IPS-18c (cell line): Measurements from ENCODE around the gene SLC23A2.

ENCODE experiments used
- H3K4me3 ChIP-seq: 2 replicates; pipeline ENCODE4 v1.7.0; 2013; ENCODE audit warnings: low read depth, mild to moderate bottlenecking, low read length, moderate library complexity; ENCODE audit not compliant: insufficient read depth
- H3K9me3 ChIP-seq: one replicate; pipeline ENCODE4 v1.6.1; 2013; ENCODE audit warnings: mild to moderate bottlenecking, low read length, moderate library complexity; ENCODE audit not compliant: control insufficient read depth, insufficient read depth

The SLC23A2 gene

DNA sequence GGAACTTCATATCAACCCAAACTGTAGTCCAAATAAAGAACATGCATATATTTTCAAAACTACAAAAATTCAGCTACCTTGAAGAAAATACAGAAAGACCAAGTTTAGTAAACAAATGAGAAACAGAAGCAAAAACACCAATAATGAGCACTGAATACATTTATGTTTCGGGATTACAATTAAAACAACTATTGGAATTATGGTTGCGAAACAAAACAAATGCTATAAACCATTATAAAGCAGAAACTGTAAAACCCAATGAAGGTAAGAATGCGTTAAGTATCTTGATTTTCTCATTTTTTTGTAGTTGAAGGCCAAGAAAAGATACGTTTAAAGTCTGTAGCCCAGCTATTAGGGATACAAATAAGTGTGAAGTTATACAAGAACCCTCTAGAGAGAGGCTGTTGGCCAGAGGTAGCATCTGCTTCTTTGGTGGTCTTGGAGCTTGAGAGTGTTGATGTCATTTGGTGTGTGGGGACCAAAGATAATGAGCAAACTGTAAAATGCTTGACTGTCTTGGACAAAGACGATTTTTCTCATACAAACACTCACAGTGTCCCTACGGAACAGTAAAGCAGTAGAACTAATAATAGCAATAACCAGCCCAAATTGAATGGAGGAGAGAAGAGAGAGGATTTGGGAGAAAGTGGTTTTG is 168.1 kb downstream of the SLC23A2 start:
- Histone ChIP-seq H3K9me3 (no peaks in the 10 kb centered on the region), H3K4me3 (no peak overlapping the region)

- no peak overlapping the region for H3K4me3 ChIP-seq
- H3K9me3 ChIP-seq, result no peaks in the 10 kb centered on the region
These were observed 168.8 kb downstream of the SLC23A2 start for GRCh38 chr20:4832469-4832868.

DNA sequence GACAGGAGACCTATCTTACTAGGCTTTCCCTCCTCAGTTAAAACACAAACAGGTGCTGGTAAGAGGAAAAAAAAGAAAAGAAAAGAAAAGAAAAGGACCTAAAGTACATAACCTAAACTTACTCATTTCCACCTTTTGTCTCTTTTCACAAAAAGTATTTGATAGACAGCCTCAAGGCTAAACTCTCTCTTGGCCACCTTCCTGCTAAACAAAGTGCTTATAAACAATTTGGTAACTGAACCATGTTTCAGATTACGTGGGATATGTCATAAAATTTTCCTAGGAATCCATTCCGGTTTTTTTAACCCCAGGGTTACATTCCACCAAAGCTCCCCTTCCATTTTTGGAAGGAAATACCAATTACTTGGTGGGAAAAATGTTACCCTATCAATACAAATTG is 170.6 kb downstream of the SLC23A2 start:
- Histone ChIP-seq H3K4me3 (no peak overlapping the region), H3K9me3 (no peaks in the 10 kb centered on the region)

GRCh38 chr20:4830259-4830658 is 171.1 kb downstream of the SLC23A2 start:
- no peaks in the 10 kb centered on the region for H3K9me3 ChIP-seq
- no peak overlapping the region for H3K4me3 ChIP-seq

DNA sequence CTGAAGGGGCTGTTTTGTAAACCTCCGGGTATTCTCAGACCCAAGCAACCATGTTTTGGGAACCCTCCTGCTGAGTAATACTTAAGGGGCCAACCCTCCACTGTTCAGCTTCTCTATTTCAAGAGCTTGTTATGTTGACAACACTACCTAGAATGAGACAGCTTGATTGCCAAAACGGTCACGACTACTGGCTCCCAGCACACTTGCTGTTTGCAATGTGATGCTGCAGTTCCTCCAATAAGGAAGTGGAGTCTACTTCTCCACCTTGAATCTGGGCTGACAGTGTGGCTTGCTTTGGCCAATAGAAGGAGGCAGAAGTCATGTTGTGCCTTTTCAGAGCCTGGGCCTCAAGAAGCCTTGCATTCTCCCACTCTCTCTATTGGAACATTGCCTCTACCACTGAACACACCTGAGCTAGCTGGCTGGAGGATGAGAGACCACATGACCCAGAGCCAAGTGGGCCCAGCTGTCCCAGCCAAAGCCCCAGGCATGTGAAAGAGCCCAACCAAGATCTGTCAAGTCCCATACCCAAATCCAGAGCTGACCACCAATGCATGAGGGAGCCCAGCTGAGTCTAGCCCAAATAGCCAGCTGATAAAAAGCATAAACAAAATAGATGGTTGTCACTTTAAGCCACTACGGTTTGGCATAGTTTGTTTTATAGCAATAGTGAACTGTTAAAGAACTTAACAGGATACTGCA is 171.6 kb downstream of the SLC23A2 start:
- no peaks in the 10 kb centered on the region for H3K9me3 ChIP-seq
- H3K4me3 ChIP-seq, result no peak overlapping the region

DNA sequence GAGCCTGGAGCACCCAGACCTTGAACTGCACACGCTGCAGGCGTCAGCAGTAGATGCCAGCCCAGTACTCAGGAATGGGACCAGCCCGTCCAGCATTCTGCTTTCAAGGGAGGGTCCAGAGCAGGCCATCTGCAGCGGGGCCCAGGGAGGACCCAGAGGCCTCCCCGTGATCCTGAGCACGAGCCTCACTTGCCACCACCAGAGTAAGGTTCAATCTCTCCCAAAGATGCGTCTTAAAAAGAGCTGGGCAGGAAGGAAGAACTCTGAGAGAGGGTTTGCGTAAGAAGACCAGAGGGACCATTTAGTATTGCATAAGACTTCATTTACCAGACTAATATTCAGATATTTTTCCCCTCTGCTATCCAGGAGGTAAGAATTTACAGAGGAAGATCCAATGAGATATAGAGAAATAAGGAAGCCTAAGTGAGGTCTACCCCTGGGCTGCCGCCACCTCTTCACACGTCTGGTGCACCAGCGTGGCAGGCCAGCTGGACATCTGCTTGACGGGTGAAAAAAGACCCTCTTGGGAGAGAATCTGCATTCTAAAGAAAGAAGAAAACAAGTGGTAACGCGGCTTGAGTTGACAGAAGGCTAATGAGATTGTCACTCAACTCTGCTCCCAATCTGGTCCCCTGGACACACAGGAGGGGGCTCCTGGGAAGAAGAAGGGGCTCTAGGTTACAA is 172.3 kb downstream of the SLC23A2 start:
- Histone ChIP-seq H3K4me3 (no peak overlapping the region), H3K9me3 (no peaks in the 10 kb centered on the region)

DNA sequence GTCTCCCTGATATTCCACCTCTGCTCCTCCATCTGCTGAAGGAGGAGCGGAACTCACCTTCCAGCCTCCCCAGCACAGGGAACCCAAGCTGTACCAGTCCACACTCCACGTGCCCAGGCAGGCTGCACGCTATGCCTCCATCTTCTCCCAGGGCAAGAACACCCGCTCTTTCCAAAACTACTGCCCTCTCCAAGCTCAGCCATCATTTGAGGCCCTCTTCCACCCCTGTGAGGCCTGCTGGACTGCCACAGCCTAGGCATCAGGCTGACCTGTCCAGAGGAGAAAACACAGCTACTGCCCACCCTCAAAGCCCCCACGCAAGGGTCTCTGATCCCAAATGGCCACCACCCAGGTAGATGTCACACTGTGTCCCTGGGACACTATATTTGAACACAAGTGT is 179.7 kb downstream of the SLC23A2 start:
- peak overlapping the region; percentile 4; the same call in 1 of the 2 replicates for H3K4me3 ChIP-seq

GRCh38 chr20:4820806-4821518 is 180.3 kb downstream of the SLC23A2 start:
- no peak overlapping the region for H3K4me3 ChIP-seq
- no peaks in the 10 kb centered on the region for H3K9me3 ChIP-seq

More for the DNA sequence above, 179.7 kb downstream of the SLC23A2 start:
- H3K9me3 ChIP-seq, result no peaks in the 10 kb centered on the region

DNA sequence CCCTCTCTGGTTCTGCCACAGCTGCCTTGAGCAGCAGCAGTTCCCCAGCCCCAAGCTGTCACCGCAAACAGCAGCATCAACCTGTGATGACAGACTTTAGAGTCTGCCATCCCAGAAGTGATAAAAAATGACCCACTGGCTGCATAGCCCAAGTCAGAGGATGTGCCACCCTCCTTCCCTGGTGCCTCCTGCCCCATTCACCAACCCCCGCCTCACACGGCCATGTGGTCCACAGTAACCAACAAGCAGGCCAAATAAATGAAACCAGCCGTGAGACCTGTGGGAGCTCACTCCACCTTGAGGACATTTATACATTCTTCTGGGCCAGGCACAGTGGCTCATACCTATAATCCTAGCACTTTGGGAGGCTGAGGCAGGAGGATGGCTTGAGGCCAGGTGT is 181.4 kb downstream of the SLC23A2 start:
- Histone ChIP-seq H3K4me3 (no peak overlapping the region), H3K9me3 (no peaks in the 10 kb centered on the region)

DNA sequence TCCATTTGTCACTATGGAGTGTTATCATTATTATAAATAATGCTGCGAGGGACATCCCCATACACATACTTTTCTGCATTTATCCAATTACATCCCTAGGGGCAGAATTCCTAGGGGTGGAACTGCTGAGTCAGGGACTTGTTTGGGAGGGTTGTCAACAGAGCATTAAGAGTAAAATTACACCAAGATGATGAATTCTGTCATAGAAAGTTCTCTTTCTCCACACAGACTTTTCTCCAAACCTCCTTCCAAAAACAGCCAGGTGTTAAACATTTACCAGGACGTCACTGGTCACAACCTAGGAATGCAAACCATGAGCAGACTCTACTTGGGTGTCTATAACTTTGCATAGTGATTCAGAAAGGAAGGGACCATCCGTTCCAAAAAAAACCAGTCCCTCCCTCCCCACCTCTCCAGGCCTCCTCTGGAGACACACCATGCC is 184.1 kb downstream of the SLC23A2 start:
- no peaks in the 10 kb centered on the region for H3K9me3 ChIP-seq

DNA sequence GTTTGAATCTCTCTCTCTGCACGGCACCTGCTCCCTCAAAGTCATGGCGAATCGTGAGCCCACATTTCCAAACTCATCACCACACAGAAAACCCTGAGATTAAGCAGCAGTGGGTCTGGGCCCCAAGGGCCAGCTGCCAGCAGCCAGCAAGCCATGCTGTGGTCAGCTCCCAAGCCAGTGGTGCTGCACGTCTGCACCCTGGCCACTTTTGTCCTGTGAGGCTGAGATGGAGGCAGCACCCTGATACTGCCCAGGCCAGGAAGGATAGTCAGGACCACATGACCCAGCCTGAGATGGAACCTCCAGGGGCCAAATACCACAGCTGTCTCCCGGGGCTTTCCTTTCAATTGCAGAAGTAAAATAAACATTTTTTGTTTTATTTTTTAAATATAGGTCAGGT is 185.7 kb downstream of the SLC23A2 start:
- no peak overlapping the region for H3K4me3 ChIP-seq
- no peaks in the 10 kb centered on the region for H3K9me3 ChIP-seq

More for the DNA sequence above, 184.1 kb downstream of the SLC23A2 start:
- no peak overlapping the region for H3K4me3 ChIP-seq

- Histone ChIP-seq H3K9me3 (no peaks in the 10 kb centered on the region), H3K4me3 (no peak overlapping the region)
These were observed 186.5 kb downstream of the SLC23A2 start for GRCh38 chr20:4814696-4815252.

GRCh38 chr20:4813863-4814695 is 187.2 kb downstream of the SLC23A2 start:
- no peak overlapping the region for H3K4me3 ChIP-seq
- no peaks in the 10 kb centered on the region for H3K9me3 ChIP-seq

- H3K4me3 ChIP-seq, result no peak overlapping the region
These were observed 188.0 kb downstream of the SLC23A2 start for GRCh38 chr20:4813076-4813862.

DNA sequence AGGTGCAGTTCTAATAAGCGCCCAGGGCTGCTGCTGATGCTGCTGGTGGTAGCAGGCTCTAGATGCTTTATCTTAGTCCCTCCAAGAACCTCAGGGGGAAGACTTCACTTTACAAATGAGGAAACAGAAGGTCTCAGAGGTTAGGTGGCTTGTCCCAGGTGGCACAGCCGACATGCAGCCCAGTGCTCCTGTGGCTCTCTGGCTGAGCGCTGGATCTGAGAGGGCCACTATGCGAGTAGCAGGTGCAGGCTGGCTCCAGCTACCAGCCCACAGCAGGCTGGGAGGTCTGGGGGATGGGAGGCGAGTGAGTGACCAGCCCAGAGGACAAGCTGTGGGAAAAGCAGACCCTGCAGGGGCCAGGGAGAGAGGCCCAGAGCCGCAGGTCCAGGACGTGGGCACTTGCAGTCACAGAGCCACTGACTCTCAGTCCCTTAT is 188.7 kb downstream of the SLC23A2 start:
- Histone ChIP-seq H3K9me3 (no peaks in the 10 kb centered on the region), H3K4me3 (no peak overlapping the region)

More at GRCh38 chr20:4813076-4813862, 188.0 kb downstream of the SLC23A2 start:
- no peaks in the 10 kb centered on the region for H3K9me3 ChIP-seq

DNA sequence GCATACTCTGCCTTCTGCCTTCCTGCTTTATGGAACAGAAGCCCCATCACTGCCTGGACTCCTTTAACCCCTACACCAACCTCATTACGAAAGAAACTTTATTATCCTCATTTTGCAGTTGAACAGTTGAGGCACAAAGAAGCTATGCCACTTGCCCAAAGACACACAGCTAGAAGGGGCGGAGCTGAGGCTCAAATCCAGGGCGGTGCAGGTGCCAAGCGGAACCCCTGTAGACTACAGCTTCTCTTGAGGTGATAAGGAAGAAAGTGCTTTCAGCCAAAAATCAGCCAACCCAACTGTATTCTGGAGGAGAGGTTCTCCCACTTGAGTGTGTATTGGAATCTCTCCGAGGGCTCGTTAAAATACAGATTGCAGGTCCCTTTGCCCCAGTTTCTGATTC is 189.1 kb downstream of the SLC23A2 start:
- H3K9me3 ChIP-seq, result no peaks in the 10 kb centered on the region
- no peak overlapping the region for H3K4me3 ChIP-seq
